GM18526 (cell line): Measurements from ENCODE around the gene PPA1.

Experiments used
- POLR2A ChIP-seq: IDR thresholded peaks from 3 replicates; pipeline ENCODE4 v1.6.1; 2011; ENCODE audit not compliant: insufficient read length; ENCODE audit errors: extremely low read depth

PPA1 gene

GRCh38 chr10:70260734-70261133 is 27.5 kb upstream of the PPA1 start:
- TF ChIP-seq POLR2A, result no peak

- TF ChIP-seq POLR2A, result no peak
These were observed 27.0 kb upstream of the PPA1 start for GRCh38 chr10:70260259-70260658.

- TF ChIP-seq POLR2A, result no peak
These were observed 25.0 kb upstream of the PPA1 start for GRCh38 chr10:70258216-70258615.

- no peak for TF ChIP-seq POLR2A
These were observed 23.2 kb upstream of the PPA1 start for GRCh38 chr10:70256463-70256862.

- TF ChIP-seq POLR2A, result no peak
These were observed 22.4 kb upstream of the PPA1 start for GRCh38 chr10:70255329-70256299.

GRCh38 chr10:70254778-70255328 is 21.6 kb upstream of the PPA1 start:
- TF ChIP-seq POLR2A, result no peak

GRCh38 chr10:70253878-70254765 is 20.9 kb upstream of the PPA1 start:
- TF ChIP-seq POLR2A, result no peak

- TF ChIP-seq POLR2A, result no peak
These were observed 17.9 kb upstream of the PPA1 start for GRCh38 chr10:70250961-70251680.

GRCh38 chr10:70247360-70247759 is 14.1 kb upstream of the PPA1 start:
- TF ChIP-seq POLR2A, result no peak

- no peak for TF ChIP-seq POLR2A
These were observed 7.9 kb upstream of the PPA1 start for GRCh38 chr10:70241081-70241480.

GRCh38 chr10:70234668-70235447 is 1.6 kb upstream of the PPA1 start:
- TF ChIP-seq POLR2A, result no peak

- TF ChIP-seq POLR2A, result no peak
These were observed 691 bp upstream of the PPA1 start for GRCh38 chr10:70233939-70234300.

GRCh38 chr10:70232859-70233108 is 445 bp downstream of the PPA1 start:
- TF ChIP-seq POLR2A, result no peak

GRCh38 chr10:70232155-70232858 is 922 bp downstream of the PPA1 start:
- no peak for TF ChIP-seq POLR2A

- TF ChIP-seq POLR2A, result no peak
These were observed 4.7 kb downstream of the PPA1 start for GRCh38 chr10:70228491-70228890.
